HG03342 (cell line): Measurements from ENCODE around the gene LSM7.

ENCODE experiments used
- ATAC-seq: cut with Tn5 transposase; IDR thresholded peaks from one replicate; pipeline ENCODE4 v1.9.1; 2021; ENCODE audit warnings: mild to moderate bottlenecking, moderate library complexity; ENCODE audit not compliant: unreplicated experiment

LSM7 gene

GRCh38 chr19:2328401-2329148, at the start of gene LSM7, which contains the start of gene SPPL2B:
LSM7 (minus strand) TSS chr19:2328586; CDS start chr19:2328566, 20 bp downstream.
SPPL2B (plus strand) TSS chr19:2328684; CDS start chr19:2328710, 26 bp downstream.
- peak; percentile 57 for ATAC-seq

DNA sequence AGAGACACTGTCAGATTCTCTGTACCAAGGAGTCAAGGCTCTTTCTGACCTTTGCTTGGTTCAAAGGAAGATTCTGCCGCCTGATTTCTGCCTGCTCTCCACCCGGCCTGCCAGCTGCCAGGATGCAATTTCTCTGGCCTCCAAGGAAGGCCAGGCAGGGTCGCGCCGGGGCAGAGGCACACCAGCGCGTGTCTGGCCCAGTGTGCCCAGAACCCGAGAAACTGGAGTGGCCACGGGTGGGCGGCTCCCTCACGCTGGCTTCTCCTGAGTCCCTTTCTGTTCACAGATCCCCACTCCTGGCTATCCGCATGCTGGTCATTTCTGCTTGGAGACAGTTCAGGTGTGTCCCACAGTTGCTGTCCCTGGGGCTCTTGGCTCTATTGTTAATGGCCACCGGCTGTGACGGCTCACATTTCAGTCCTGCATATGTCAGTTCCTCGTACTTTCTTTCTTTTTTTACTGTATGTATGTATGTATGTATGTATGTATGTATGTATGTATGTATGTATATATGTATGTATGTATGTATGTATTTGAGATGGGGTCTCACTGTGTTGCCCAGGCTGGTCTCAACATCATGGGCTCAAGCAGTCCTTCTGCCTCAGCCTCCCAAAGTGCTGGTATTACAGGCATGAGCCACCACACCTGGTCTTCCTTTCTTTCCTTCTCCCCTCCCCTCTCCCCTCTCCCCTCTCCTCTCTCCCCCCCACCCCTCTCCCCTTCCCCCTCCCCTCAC, 48.6 kb upstream of the LSM7 start:
- no peak for ATAC-seq

GRCh38 chr19:2375353-2376121, 47.2 kb upstream of the LSM7 start:
- no peak for ATAC-seq

DNA sequence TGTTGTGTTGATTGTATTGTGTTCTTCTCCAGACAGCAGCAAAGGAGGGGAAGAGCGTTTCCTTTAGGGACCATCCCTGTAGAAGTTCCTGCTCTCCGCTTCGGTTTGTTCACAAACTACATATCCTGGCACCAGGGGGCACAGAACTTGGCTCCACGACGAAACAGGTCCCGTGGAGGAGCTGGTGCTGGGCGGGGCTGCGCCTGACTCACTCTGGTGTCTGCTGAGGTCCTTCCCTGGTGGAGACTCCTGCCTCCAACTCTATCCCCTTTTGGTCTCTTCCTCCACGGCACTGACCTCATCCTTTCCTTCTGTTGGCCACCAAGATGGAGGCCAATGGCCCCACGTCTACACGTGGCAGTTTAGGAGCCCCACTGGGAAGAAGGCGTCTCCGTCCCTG, 46.4 kb upstream of the LSM7 start:
- no peak for ATAC-seq

DNA sequence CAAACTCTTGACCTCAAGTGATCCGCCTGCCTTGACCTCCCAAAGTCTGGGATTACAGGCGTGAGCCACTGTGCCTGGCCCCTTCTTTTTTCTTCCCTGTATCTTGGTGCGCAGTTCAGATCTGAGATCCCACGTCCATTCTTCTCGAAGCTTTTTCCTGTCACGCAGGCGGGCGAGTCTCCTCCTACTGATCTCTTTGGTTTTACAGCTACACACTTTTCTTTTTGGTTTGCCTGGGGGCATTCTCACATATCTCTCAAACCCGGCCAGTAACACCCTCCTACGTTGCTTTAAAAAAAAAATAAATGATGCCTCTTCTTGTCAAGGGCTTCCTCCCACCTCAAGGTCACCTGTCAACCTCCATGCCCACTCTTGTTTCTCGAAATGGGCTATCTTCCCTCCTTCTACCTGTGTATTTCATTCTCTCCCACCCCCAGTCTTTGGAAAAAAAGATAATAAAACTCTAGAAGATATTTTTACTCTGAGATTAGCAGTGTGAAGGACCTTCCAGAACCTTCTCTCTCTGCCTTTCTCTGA, 43.8 kb upstream of the LSM7 start:
- ATAC-seq = no peak

GRCh38 chr19:2371656-2372055, 43.3 kb upstream of the LSM7 start:
- ATAC-seq = no peak

- ATAC-seq = no peak
Measured at GRCh38 chr19:2365201-2365970, 37.0 kb upstream of the LSM7 start.

- no peak for ATAC-seq
Measured at GRCh38 chr19:2363419-2363818, 35.0 kb upstream of the LSM7 start.

DNA sequence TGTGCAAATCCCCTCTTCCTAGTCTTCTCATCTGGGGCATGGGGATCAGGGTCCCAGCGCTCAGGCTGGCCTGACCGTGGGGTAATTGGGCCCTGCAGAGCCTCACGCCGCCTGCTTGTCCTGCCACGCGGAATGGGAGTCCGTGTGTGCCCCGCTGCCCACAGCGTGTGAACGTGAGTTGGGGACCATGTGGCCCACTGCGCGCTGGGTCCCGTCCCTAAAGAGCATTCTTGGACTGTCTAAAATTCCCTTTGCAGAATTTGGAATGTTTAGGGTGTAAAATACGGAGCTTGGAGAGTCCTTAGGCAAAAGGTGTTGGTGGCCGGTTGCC, 34.5 kb upstream of the LSM7 start:
- no peak for ATAC-seq

DNA sequence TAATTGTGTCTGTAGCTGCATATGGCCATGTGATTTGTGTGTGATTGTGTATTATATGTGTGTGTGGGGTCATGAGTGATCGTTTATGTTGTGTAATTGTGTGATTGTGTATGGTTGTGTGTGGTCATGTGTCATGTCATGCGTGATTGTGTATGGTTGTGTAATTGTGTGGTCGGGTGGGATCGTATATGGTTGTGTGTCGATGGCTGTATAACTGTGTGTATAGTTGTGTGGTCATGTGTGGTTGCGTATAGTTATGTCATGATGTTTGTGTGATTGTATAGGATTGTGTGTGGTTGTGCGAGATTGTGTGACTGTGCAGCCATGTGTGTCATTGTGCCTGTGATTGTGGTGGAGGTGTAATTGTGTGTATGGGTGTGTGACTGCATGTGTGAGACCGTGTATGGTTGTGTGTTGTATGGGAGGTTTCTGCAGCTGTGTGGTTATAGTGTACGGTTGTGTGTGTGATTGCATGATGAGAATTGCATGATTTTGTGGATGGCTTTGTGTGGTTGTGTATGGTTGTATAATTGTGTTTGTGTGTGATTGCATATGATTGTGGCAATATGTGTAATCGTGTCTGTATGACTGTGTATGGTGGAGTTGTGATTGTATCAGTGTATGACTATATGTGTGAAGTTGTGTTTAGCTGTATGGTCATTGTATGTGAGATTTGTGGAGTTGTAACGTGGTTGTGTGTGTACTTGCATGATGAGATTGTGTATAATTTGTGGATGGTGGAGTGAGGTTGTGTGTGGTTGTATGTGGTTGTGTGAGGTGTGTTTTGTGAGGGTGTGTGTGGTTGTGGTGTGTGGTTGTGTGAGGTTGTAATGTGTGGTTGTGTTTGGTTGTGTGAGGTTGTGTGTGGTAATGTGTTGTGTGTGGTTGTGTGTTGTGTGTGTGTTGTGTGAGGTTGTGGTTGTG, 33.9 kb upstream of the LSM7 start:
- ATAC-seq = no peak

GRCh38 chr19:2361246-2362045, 33.1 kb upstream of the LSM7 start:
- no peak for ATAC-seq

DNA sequence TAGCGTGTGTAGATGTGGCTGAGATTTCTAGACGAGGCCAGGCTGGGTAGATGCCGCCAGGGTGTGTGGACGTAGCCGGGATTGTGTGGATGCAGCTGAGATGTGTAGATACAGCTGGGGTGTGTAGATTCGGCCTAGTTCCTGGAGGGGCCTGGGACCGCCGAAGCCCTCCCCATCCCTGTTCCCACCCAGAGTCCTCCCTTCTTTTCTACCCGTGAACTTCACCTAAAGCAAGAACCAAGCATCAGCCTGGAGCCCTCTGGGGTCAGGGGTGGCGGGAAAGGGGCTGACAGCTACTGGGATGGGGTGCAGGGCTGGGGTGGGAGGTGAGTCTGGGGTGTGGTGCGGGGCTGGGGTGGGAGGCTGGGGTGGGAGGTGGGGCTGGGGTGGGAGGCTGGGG, 32.4 kb upstream of the LSM7 start:
- no peak for ATAC-seq

- ATAC-seq = no peak
Measured at GRCh38 chr19:2359992-2360685, 31.8 kb upstream of the LSM7 start, which contains the start of gene TMPRSS9. TMPRSS9 (plus strand) TSS chr19:2360265; CDS start chr19:2389786, 29,521 bp downstream.

DNA sequence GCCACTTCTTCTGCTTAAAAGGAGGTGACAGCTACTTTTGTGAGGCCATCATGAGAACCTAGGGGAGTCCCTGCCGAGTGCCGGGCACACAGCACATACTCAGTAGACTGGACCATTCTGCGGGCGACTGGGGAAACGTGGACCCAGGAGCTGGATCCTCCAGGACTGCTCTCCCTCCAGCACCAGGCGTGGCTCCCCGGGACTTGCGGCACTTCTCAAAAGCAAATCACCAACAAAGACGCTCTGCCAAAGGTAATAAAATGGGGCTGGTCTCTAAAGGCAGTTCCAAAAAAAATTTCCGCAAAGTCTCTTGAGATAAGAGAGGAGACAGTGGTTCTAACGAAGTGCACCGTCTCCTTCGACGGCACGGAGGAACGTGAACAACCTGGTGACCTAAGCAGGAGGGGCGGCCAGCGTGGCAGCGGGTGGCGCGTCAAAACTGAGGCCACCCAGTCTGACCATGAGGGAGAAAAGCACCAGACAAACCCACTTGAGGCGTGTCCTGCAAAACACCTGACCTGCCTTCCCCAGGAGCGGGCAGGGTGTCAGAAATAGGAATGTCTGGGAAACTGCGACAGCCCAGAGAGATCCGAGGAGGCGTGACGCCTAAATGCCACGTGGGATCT, 30.3 kb upstream of the LSM7 start:
- ATAC-seq = no peak

- no peak for ATAC-seq
Measured at GRCh38 chr19:2357279-2358206, 29.2 kb upstream of the LSM7 start.

GRCh38 chr19:2356036-2356646, 27.8 kb upstream of the LSM7 start:
- no peak for ATAC-seq
